GM23338 (cell line): ENCODE data around the gene TERC. TPM values are rescaled to one million over a fixed set of nuclear protein-coding genes. Genes with fewer than 3 reads are reported as not detected.

Experiments used
- ATAC-seq: fragments of 200-7000 bp; cut with Tn5 transposase; 3 replicates; pipeline ENCODE4 v1.9.1; 2020
- DNase-seq: peaks from one replicate; pipeline ENCODE4 v3.0.0-alpha.2; 2015; ENCODE audit warnings: low spot score
- H2AFZ ChIP-seq: fragments of 200-600 bp; sonication (generic); 2 replicates; pipeline ENCODE4 v1.8.0; 2016; ENCODE audit warnings: antibody characterized with exemption, mild to moderate bottlenecking, moderate library complexity
- H3F3A ChIP-seq: fragments of 200-600 bp; sonication (generic); replicated peaks from 2 replicates; pipeline ENCODE4 v1.8.0; 2017; ENCODE audit warnings: antibody characterized with exemption, mixed run types, low read depth
- H3K27ac ChIP-seq: fragments of 200-600 bp; sonication (generic); 2 replicates; pipeline ENCODE4 v1.6.1; 2016; ENCODE audit warnings: low read depth
- H3K27me3 ChIP-seq: fragments of 200-600 bp; sonication (generic); 2 replicates; pipeline ENCODE4 v1.8.0; 2016; ENCODE audit warnings: mild to moderate bottlenecking, mixed run types, moderate library complexity; ENCODE audit not compliant: insufficient read depth
- H3K36me3 ChIP-seq: fragments of 200-600 bp; sonication (generic); 2 replicates; pipeline ENCODE4 v1.8.0; 2016; ENCODE audit warnings: mild to moderate bottlenecking; ENCODE audit not compliant: insufficient read depth
- H3K4me1 ChIP-seq: fragments of 200-600 bp; sonication (generic); 2 replicates; pipeline ENCODE4 v1.8.0; 2016; ENCODE audit warnings: mild to moderate bottlenecking, moderate library complexity; ENCODE audit not compliant: insufficient read depth
- H3K4me2 ChIP-seq: fragments of 200-600 bp; sonication (generic); 2 replicates; pipeline ENCODE4 v1.7.1; 2017; ENCODE audit warnings: mixed run types
- H3K4me3 ChIP-seq: fragments of 200-600 bp; sonication (generic); 2 replicates; pipeline ENCODE4 v1.6.1; 2016; ENCODE audit warnings: mixed run types
- H3K79me2 ChIP-seq: fragments of 200-600 bp; sonication (generic); replicated peaks from 2 replicates; pipeline ENCODE4 v1.8.0; 2017; ENCODE audit warnings: mild to moderate bottlenecking; ENCODE audit not compliant: insufficient read depth
- H3K9me2 ChIP-seq: fragments of 200-600 bp; sonication (generic); 2 replicates; pipeline ENCODE4 v1.8.0; 2017; ENCODE audit not compliant: insufficient read depth
- H4K20me1 ChIP-seq: fragments of 200-600 bp; sonication (generic); replicated peaks from 2 replicates; pipeline ENCODE4 v1.8.0; 2017; ENCODE audit warnings: mild to moderate bottlenecking; ENCODE audit not compliant: insufficient read depth
- H3K27ac Mint-ChIP-seq: 2 replicates; pipeline ENCODE4 v1.8.0; 2020; ENCODE audit warnings: inconsistent platforms, mild to moderate bottlenecking, moderate library complexity, mixed read lengths
- H3K27me3 Mint-ChIP-seq: 3 replicates; pipeline ENCODE4 v1.8.0; 2022; ENCODE audit warnings: low read depth, mild to moderate bottlenecking, moderate library complexity, mixed read lengths, inconsistent platforms; ENCODE audit not compliant: insufficient read depth, poor library complexity
- H3K36me3 Mint-ChIP-seq: 3 replicates; pipeline ENCODE4 v1.8.0; 2021; ENCODE audit warnings: low read depth, mild to moderate bottlenecking, inconsistent platforms, moderate library complexity, mixed read lengths
- H3K4me1 Mint-ChIP-seq: 3 replicates; pipeline ENCODE4 v1.8.0; 2020; ENCODE audit warnings: mild to moderate bottlenecking, inconsistent platforms, mixed read lengths
- H3K4me3 Mint-ChIP-seq: 3 replicates; pipeline ENCODE4 v1.8.0; 2021; ENCODE audit warnings: moderate library complexity, mild to moderate bottlenecking, inconsistent platforms, mixed read lengths
- H3K9me3 Mint-ChIP-seq: 3 replicates; pipeline ENCODE4 v1.8.0; 2020; ENCODE audit warnings: moderate library complexity, mild to moderate bottlenecking, inconsistent platforms, mixed read lengths
- CREB1 ChIP-seq: fragments of 250-450 bp; sonication (Bioruptor Pico); IDR thresholded peaks from 2 replicates; pipeline ENCODE4 v1.5.0; 2020; ENCODE audit warnings: low read depth, mild to moderate bottlenecking, moderate library complexity
- EZH2 ChIP-seq: fragments of 200-600 bp; sonication (generic); IDR thresholded peaks from one replicate; pipeline ENCODE4 v1.8.0; 2017; ENCODE audit warnings: antibody characterized with exemption, mild to moderate bottlenecking, low read depth; ENCODE audit not compliant: unreplicated experiment
- EZH2phosphoT487 ChIP-seq: fragments of 200-600 bp; sonication (generic); IDR thresholded peaks from one replicate; pipeline ENCODE4 v1.8.1; 2018; ENCODE audit warnings: antibody characterized with exemption; ENCODE audit not compliant: unreplicated experiment
- JUNB ChIP-seq: IDR thresholded peaks from one replicate; pipeline ENCODE4 v1.6.1; 2016; ENCODE audit warnings: antibody characterized with exemption; ENCODE audit not compliant: unreplicated experiment
- NANOG ChIP-seq: IDR thresholded peaks from 2 replicates; pipeline ENCODE4 v1.6.1; 2016; ENCODE audit warnings: antibody characterized with exemption, borderline replicate concordance
- POLR2AphosphoS5 ChIP-seq: IDR thresholded peaks from 2 replicates; pipeline ENCODE4 v1.6.1; 2016; ENCODE audit warnings: antibody characterized with exemption, low read depth
- STAT1 ChIP-seq: IDR thresholded peaks from one replicate; pipeline ENCODE4 v1.6.1; 2016; ENCODE audit warnings: antibody characterized with exemption; ENCODE audit not compliant: unreplicated experiment
- polyA plus RNA-seq: library from polyadenylated mRNA; unstranded; fragments of >200 nt; fragmentation: Nextera tagmentation; extraction: Ambion mirVana; gene quantifications from 2 replicates; pipeline ENCODE4 v1.2.1, GENCODE V29; 2016
- total RNA-seq: library from RNA; depleted of rRNA; stranded (reverse); fragments of >200 nt; shearing (Covaris generic); gene quantifications from 2 replicates; pipeline ENCODE4 v1.2.3, GENCODE V29; 2014
- TF ChIP-seq, protein P1 (sequence below), 2 experiments: fragments of 200-600 bp in 1 of 2; sonication (generic) in 1 of 2; conservative IDR thresholded peaks; 2 replicates each; pipeline versions ENCODE4 v1.5.1 to v1.6.1; 2016 to 2017; ENCODE audit warnings: antibody characterized with exemption in 2 of 2, low read depth in 2 of 2, mild to moderate bottlenecking in 2 of 2, moderate library complexity in 1 of 2
- TF ChIP-seq, protein P2 (sequence below): IDR thresholded peaks from one replicate; pipeline ENCODE4 v1.6.1; 2018; ENCODE audit warnings: antibody characterized with exemption; ENCODE audit not compliant: unreplicated experiment
- TF ChIP-seq, protein P3 (sequence below): IDR thresholded peaks from 2 replicates; pipeline ENCODE4 v1.6.1; 2016; ENCODE audit warnings: antibody characterized with exemption

TERC gene
- total and polyA plus RNA-seq, 2 experiments from 2014 or later, result 1.7 to 206 TPM

DNA sequence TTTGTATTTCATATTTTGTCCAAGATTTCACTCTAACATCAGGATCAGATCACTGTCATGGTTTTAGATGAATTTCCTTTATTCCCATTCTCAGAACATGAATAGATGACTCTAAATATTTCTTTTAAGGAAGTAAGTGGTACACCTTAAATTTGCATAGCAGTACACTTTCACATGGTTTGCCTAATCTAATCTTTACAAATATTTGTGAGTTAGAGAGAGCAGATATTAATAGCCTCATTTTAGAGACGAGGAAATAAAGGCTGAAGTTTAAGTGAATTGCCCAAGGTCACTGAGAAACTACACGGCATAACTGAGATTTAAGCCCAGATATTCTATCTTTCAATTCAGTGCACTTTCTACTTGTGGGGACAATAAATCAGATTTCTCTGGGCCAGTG, 14.2 kb downstream of the TERC start:
- Mint-ChIP-seq H3K27ac (no peak overlapping the region), H3K9me3 (no peaks in the 10 kb centered on the region), H3K36me3 (no peaks in the 10 kb centered on the region), H3K4me3 (no peak overlapping the region), H3K27me3 (no peaks in the 10 kb centered on the region), H3K4me1 (peaks cover 4% of the 10 kb centered on the region; the same call in 2 of the 3 replicates)
- no peaks in the 10 kb centered on the region for H3K79me2 ChIP-seq
- no peaks in the 10 kb centered on the region for H3K36me3 ChIP-seq
- DNase-seq, result no peak
- no peaks in the 10 kb centered on the region for H4K20me1 ChIP-seq
- no peak overlapping the region for H2AFZ ChIP-seq
- no peaks in the 10 kb centered on the region for H3K27me3 ChIP-seq
- ATAC-seq, result no peak
- H3F3A ChIP-seq, result no peaks in the 10 kb centered on the region
- no peak overlapping the region for H3K27ac ChIP-seq
- no peaks in the 10 kb centered on the region for H3K4me1 ChIP-seq
- no peak for TF ChIP-seq NANOG
- TF ChIP-seq, protein P1, sequence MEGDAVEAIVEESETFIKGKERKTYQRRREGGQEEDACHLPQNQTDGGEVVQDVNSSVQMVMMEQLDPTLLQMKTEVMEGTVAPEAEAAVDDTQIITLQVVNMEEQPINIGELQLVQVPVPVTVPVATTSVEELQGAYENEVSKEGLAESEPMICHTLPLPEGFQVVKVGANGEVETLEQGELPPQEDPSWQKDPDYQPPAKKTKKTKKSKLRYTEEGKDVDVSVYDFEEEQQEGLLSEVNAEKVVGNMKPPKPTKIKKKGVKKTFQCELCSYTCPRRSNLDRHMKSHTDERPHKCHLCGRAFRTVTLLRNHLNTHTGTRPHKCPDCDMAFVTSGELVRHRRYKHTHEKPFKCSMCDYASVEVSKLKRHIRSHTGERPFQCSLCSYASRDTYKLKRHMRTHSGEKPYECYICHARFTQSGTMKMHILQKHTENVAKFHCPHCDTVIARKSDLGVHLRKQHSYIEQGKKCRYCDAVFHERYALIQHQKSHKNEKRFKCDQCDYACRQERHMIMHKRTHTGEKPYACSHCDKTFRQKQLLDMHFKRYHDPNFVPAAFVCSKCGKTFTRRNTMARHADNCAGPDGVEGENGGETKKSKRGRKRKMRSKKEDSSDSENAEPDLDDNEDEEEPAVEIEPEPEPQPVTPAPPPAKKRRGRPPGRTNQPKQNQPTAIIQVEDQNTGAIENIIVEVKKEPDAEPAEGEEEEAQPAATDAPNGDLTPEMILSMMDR (conservative IDR thresholded peaks at IDR 0.05; ENCODE audit: low read depth in 2 of 2), result no peak
- no peak for TF ChIP-seq EZH2
- no peak for TF ChIP-seq JUNB
- TF ChIP-seq, protein P2, sequence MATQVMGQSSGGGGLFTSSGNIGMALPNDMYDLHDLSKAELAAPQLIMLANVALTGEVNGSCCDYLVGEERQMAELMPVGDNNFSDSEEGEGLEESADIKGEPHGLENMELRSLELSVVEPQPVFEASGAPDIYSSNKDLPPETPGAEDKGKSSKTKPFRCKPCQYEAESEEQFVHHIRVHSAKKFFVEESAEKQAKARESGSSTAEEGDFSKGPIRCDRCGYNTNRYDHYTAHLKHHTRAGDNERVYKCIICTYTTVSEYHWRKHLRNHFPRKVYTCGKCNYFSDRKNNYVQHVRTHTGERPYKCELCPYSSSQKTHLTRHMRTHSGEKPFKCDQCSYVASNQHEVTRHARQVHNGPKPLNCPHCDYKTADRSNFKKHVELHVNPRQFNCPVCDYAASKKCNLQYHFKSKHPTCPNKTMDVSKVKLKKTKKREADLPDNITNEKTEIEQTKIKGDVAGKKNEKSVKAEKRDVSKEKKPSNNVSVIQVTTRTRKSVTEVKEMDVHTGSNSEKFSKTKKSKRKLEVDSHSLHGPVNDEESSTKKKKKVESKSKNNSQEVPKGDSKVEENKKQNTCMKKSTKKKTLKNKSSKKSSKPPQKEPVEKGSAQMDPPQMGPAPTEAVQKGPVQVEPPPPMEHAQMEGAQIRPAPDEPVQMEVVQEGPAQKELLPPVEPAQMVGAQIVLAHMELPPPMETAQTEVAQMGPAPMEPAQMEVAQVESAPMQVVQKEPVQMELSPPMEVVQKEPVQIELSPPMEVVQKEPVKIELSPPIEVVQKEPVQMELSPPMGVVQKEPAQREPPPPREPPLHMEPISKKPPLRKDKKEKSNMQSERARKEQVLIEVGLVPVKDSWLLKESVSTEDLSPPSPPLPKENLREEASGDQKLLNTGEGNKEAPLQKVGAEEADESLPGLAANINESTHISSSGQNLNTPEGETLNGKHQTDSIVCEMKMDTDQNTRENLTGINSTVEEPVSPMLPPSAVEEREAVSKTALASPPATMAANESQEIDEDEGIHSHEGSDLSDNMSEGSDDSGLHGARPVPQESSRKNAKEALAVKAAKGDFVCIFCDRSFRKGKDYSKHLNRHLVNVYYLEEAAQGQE, result no peak
- TF ChIP-seq, protein P3, sequence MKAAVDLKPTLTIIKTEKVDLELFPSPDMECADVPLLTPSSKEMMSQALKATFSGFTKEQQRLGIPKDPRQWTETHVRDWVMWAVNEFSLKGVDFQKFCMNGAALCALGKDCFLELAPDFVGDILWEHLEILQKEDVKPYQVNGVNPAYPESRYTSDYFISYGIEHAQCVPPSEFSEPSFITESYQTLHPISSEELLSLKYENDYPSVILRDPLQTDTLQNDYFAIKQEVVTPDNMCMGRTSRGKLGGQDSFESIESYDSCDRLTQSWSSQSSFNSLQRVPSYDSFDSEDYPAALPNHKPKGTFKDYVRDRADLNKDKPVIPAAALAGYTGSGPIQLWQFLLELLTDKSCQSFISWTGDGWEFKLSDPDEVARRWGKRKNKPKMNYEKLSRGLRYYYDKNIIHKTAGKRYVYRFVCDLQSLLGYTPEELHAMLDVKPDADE, result no peak
- no peak for TF ChIP-seq EZH2phosphoT487
- TF ChIP-seq CREB1 (CRISPR knock-in tag), result no peak
- no peak for TF ChIP-seq POLR2AphosphoS5
- H3K4me3 ChIP-seq, result no peak overlapping the region
- H3K4me2 ChIP-seq, result no peak overlapping the region
- no peaks in the 10 kb centered on the region for H3K9me2 ChIP-seq

DNA sequence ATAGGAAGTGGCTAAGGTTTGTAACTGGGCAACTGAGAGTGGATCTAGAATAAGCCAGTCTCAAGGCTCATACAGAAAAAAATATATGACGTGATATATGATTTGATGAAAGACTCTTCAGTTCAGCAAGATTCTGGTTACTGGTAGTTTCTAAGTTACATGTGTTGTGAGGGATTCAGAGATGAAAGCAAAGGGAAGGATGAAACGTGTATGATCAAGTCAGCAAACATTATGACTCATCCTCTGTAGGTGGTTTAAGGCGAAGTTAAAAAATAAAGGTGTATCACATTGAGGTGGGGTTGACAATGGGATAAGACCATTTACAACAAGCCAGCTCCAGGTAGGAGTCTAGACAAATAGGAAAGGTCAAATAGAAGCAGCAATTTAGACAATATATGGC, 16.2 kb downstream of the TERC start:
- Histone ChIP-seq H3K4me1 (peaks cover 8% of the 10 kb centered on the region), H3K36me3 (no peaks in the 10 kb centered on the region), H4K20me1 (no peaks in the 10 kb centered on the region), H3K9me2 (no peaks in the 10 kb centered on the region), H3K4me3 (no peak overlapping the region), H3K79me2 (no peaks in the 10 kb centered on the region), H2AFZ (peak overlapping the region; percentile 18; the same call in 1 of the 2 replicates), H3K27ac (no peak overlapping the region), H3F3A (no peaks in the 10 kb centered on the region), H3K4me2 (no peak overlapping the region), H3K27me3 (no peaks in the 10 kb centered on the region)
- Mint-ChIP-seq H3K4me3 (no peak overlapping the region), H3K27ac (no peak overlapping the region), H3K36me3 (no peaks in the 10 kb centered on the region), H3K27me3 (no peaks in the 10 kb centered on the region), H3K4me1 (peaks cover 13% of the 10 kb centered on the region; the same call in 2 of the 3 replicates), H3K9me3 (no peaks in the 10 kb centered on the region)
- no peak for ATAC-seq
- no peak for DNase-seq
- TF ChIP-seq, protein P2, result no peak
- TF ChIP-seq STAT1 (no peak), EZH2 (no peak), NANOG (no peak), EZH2phosphoT487 (no peak)
- TF ChIP-seq, protein P3, result no peak
- TF ChIP-seq, protein P1 (conservative IDR thresholded peaks at IDR 0.05; ENCODE audit: low read depth in 2 of 2), result no peak
